GM21381 (cell line): Measurements from ENCODE around the gene GPATCH4.
"Not testable (repeated sequence)": the region's sequence is repeated elsewhere in the genome, so short reads cannot be mapped to it uniquely, and the experiment has no call there.

Experiments
- ATAC-seq: cut with Tn5 transposase; IDR thresholded peaks from one replicate; pipeline ENCODE4 v1.9.1; 2021; ENCODE audit warnings: mild to moderate bottlenecking, moderate library complexity; ENCODE audit not compliant: unreplicated experiment

GPATCH4 gene

GRCh38 chr1:156581661-156582387 lies 19.5 kb downstream of the GPATCH4 start:
- no peak for ATAC-seq

DNA sequence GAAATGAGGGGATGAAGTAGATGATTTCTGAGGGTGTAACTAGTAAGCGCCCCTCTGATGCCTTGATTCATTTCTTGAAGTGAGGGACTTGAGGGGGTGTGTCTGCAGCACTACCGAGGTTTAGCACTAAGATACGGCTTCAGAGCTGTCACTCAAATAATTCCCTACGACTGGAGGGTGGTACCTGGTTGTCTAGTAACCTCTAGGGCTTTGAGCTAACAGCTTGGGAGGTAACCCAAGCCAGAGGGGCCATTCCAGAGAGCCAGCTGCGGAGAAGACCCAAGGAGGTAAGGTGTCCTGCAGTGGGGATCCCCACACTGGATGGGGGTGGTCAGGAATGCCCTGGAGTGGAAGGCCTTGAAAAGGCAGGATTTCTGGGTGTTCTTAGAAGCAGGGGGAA lies 21.8 kb downstream of the GPATCH4 start, which contains the start of gene TTC24:
Gene TTC24, plus strand, starts transcription at position 252 of the 400 bp plus-strand sequence. CDS start 1,642 bp downstream, outside the sequence.
- ATAC-seq: no peak

DNA sequence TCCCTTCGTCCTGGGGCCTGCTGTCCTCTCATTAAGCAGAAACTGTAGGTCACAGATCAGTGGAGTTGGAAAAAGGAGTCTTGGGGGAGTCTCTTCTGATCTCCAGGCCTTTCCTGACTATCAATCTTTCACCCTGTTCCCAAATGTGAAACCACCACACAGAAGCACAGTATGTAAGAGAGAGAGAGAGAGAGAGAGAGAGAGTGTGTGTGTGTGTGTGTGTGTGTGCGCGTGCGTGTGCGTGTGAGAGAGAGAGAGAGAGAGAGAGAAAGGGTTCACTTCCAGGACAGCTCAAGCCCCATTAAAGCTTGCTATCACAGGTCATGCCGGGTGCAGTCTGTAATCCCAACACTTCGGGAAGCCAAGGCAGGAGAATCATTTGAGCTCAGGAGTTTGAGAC lies 23.2 kb downstream of the GPATCH4 start:
- ATAC-seq: no peak

- ATAC-seq: no peak
Measured at GRCh38 chr1:156577550-156577949, 23.7 kb downstream of the GPATCH4 start.

- no peak for ATAC-seq
Measured at GRCh38 chr1:156574039-156574633, 27.1 kb downstream of the GPATCH4 start.

DNA sequence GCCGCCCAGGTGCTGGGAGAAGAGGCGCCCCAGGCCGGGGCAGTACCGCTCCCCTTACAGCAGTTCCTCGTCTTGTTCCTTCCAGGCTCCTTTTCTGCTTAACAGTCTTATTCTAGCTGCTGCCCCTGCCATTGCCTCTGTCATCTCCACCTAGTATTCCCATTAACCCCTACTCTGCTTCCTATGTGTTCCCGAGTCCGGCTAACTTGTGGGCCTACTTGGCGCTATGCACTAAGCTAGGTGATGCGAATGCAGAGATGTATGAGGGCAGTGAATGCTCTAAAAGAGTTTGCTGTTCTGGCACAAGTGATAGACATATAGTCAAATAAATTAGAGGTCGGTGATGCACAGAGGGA lies 28.6 kb downstream of the GPATCH4 start:
- no peak for ATAC-seq

- ATAC-seq: peak; percentile 81
Measured at GRCh38 chr1:156571919-156572662, 29.2 kb downstream of the GPATCH4 start, which contains the start of gene IQGAP3. Gene IQGAP3 (minus strand): TSS chr1:156572565. CDS start chr1:156572529, 36 bp downstream.

- no peak for ATAC-seq
Measured at GRCh38 chr1:156571261-156571852, 29.9 kb downstream of the GPATCH4 start.

DNA sequence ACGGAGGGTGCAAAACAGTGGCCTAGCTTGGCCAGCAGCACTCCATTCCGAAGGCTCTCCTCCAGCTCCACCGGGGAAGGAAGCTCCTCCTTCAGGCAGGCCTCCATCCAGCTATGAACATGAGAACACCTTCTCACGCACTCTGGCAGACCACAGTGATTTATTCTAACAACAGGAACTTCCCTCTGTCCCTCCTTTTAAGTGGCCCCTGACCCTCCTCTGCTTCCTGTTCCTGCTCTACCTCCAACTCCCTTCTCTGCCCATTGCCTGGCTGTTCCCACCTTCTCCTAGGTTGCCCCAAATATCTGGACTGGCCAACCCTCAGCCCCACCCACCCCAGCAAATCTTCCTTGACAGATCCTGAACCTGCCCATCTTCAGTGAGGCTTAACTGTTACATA lies 34.8 kb downstream of the GPATCH4 start:
- no peak for ATAC-seq

- no peak for ATAC-seq
Measured at GRCh38 chr1:156565519-156565918, 35.8 kb downstream of the GPATCH4 start.

DNA sequence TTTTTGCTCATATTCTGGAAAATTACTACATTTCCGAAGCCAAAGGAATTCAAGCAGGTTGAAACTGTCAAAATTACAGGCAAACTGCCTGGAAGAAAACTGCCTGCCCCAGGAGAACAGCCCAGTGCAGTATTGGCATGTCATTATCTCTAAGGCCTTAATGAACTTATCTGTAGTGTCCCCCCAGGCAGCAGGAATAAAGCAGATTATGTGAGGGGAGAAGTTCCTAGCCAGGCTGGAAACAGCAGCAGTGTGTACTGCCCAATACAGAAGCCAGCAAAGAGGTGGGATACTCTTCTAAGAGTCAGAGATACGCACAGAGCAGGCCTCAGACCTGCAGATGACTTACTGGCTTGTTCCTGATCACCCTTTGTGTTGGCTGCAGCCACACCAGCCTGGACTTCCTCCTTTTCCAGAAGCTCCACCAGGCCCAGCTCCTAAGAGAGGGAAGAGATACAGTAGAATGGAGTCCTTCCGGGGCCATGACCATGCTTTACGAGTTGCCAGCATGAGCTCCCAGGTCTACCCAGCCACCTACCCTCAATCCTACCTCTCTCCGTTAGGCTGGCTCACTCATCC lies 40.6 kb downstream of the GPATCH4 start:
- no peak for ATAC-seq

- no peak for ATAC-seq
Measured at GRCh38 chr1:156559797-156560385, 41.4 kb downstream of the GPATCH4 start.

DNA sequence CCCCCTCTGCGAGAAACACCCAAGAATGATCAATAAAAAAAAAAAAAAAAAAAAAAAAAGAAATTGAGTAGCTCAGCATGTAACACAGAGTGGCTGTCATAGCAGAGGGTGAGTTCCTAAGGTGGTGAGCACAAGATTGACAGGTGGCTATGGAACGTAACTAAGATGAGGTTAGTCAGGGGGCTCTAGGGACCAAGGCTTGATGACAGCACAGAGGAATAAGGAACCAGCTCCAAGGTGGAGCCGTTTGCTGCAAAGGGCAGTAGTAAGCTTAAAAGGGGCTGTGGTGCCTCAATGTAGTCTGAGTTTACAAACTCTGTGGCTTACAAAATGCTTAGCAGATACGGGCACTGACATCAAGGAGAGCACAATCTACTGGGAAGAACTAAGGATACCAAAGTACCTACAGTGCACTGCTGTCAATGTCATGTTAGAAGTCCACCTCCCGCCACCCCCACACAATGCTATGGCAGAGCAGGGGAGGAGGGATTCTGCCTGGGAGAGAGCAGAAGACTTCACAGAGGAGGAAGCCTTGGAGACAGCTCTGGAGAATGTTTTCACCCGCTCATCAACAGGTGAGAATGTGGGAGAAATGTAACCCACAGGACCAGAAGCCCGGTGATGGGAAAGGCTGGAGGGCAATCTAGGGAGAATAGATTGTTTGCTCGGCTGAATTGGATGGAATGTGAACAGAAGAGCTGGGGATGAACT lies 42.0 kb downstream of the GPATCH4 start:
- no peak for ATAC-seq

GRCh38 chr1:156556354-156556753 lies 44.9 kb downstream of the GPATCH4 start:
- no peak for ATAC-seq

DNA sequence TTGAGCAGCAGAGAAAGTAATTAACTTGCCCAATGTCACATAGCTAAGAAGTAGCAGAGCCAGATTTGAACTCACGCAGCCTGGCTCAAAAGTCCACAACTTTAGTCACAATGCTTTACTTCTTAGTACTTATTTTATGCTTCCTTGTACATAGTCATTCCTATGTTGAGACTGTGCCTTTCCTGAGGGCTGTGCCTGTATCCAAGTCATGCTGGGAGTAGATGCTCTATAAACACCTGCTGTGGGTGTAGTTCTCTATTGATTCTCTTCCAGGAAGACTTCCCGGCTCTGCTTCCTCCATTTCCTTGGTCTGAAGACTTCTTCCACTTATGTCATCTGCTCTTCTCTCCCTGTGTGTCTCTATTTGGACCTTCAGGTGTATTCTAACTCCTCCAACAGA lies 45.6 kb downstream of the GPATCH4 start:
- ATAC-seq: no peak

DNA sequence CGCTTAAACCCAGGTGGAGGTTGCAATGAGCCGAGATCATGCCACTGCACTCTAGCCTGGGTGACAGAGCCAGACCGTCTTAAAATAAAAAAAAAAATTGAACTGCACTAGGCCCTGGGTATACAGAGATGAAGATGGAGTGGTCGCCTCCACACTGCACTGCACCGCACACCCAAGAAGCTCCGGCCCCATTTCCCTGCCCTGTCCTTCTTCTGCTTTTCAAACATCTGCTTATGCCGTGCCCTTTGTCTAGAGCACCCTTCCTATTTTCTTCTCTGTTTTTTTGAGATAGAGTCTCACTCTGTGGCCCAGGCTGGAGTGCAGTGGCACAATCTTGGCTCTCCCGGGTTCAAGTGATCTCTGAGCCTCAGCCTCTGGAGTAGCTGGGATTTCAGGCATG lies 46.3 kb downstream of the GPATCH4 start:
- ATAC-seq: no peak

DNA sequence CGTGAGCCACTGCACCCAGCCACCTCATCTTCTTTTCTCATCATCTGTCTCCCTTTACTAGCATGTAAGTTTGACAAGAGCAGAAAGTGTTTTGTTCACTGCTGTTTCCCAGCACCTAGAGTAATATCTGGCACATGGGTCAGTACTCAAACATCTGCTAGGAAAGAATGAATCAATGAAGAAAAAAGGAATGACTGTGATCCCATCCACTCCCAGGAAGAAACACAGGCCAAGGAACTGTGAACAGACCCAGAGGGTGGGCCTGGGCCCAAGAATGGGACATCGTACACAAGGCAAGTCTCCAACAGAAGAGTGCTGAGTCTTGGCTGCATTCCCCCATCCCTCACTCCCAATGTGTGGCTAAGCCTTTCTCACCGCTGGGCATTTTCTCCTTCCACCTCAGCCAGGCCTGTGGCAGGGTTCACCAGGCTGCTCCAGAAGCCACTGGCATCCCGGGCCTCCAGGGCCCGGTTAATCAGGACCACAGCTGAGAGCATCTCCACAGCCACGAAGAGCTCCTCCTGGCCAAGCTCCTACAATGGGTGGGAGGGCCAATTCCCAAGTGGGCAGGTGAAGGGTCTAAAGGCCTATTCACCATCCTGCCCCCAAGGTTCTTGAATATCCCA lies 47.3 kb downstream of the GPATCH4 start:
- no peak for ATAC-seq

- ATAC-seq: not testable (repeated sequence)
Measured at GRCh38 chr1:156552937-156553336, 48.3 kb downstream of the GPATCH4 start.

DNA sequence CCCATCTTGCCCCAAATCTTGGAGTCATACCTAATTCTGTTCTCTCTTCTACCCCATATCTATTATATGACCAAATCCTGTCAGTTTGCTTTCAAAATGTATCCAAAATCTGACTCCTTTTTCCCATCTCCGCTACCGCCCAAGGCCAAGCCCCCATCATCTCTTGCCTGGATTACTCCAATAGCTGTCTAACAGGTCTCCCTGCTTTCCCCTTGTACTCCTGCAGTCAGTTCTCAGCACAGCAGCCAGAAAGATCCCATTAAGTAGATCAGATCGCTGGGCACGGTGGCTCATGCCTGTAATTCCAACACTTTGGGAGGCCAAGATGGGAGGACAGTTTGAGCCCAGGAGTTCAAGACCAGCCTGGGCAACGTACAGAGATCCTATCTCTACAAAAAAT lies 48.8 kb downstream of the GPATCH4 start:
- ATAC-seq: no peak

DNA sequence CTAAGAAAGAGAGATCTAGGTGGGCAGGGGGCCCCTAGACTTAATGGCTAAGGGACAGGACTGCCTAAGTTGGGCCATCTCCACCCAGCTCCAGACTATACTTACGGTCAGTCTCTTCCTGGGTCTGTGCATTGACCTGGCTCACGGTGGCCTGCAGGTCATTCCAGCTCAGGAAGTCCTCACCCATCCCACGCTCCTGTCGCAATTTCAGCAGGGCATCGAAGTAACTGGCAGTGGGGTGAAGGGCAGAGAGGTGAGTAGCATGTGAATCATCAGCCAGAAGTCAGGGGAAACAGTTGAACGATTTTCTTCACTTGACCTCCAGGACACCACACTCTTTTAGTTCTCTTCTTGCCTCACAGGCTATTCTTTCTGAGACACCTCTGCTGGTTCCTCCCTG lies 49.4 kb downstream of the GPATCH4 start:
- no peak for ATAC-seq
